Tibial nerve (tissue), 4 donors: ENCODE data around the gene ASXL2.

Experiments used
- CTCF ChIP-seq, 5 experiments: fragments of 200-600 bp in 3 of 5; fragments of 450-650 bp in 2 of 5; sonication (generic) in 3 of 5; IDR thresholded peaks; one replicate each; pipeline ENCODE4 v1.5.1; 2016 to 2019; ENCODE audit warnings: antibody characterized with exemption in 5 of 5, mild to moderate bottlenecking in 3 of 5, moderate library complexity in 2 of 5
- EP300 ChIP-seq, 2 donors: sonication (generic); formaldehyde crosslinking; IDR thresholded peaks; one replicate each; pipeline ENCODE4 v1.6.1; 2017; ENCODE audit warnings: antibody characterized with exemption in 2 of 2, mild to moderate bottlenecking in 1 of 2
- POLR2A ChIP-seq, 2 donors: fragments of 450-650 bp; IDR thresholded peaks; one replicate each; pipeline ENCODE4 v1.6.1; 2017; ENCODE audit warnings: antibody characterized with exemption in 2 of 2, mild to moderate bottlenecking in 2 of 2, moderate library complexity in 2 of 2

GRCh38 chr2:25905126-25905525 lies 26.8 kb upstream of the ASXL2 start:
- TF ChIP-seq CTCF (IDR thresholded peaks at IDR 0.05) (no peak), EP300 (IDR thresholded peaks at IDR 0.05) (no peak), POLR2A (IDR thresholded peaks at IDR 0.05) (no peak)
